ENCODE measurements around the gene METTL8.
A peak's percentile ranks its signal among the peaks of the same experiment; 100 is the strongest.
"Not testable (repeated sequence)": the region's sequence is repeated elsewhere in the genome, so short reads cannot be mapped to it uniquely, and the experiment has no call there.

Gene METTL8

DNA sequence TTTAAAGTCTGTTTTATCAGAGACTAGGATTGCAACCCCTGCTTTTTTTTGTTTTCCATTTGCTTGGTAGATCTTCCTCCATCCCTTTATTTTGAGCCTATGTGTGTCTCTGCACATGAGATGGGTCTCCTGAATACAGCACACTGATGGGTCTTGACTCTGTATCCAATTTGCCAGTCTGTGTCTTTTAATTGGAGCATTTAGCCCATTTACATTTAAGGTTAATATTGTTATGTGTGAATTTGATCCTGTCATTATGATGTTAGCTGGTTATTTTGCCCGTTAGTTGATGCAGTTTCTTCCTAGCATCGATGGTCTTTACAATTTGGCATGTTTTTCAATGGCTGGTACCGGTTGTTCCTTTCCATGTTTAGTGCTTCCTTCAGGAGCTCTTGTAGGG lies 80.0 kb downstream of the METTL8 start:
- H3K27me3 Mint-ChIP-seq, H3K4me3 Mint-ChIP-seq, H3K9me3 Mint-ChIP-seq, H3K4me1 Mint-ChIP-seq, H3K27ac Mint-ChIP-seq, ATAC-seq: not testable (repeated sequence)
- peaks cover 50% of the 10 kb centered on the region for H3K36me3 Mint-ChIP-seq

GRCh38 chr2:171348056-171348455 lies 85.7 kb downstream of the METTL8 start:
- Mint-ChIP-seq H3K36me3 (peaks cover 9% of the 10 kb centered on the region), H3K27ac (peak overlapping the region; percentile 89), H3K9me3 (peaks cover 1% of the 10 kb centered on the region), H3K4me1 (peaks cover 35% of the 10 kb centered on the region), H3K4me3 (no peak overlapping the region), H3K27me3 (no peaks in the 10 kb centered on the region)
- ATAC-seq, result no peak

GRCh38 chr2:171347591-171348032 lies 86.2 kb downstream of the METTL8 start:
- no peaks in the 10 kb centered on the region for H3K27me3 Mint-ChIP-seq
- ATAC-seq, result peak; percentile 68
- H3K36me3 Mint-ChIP-seq, result peaks cover 7% of the 10 kb centered on the region
- H3K4me3 Mint-ChIP-seq, result no peak overlapping the region
- peak overlapping the region; percentile 89 for H3K27ac Mint-ChIP-seq
- peaks cover 38% of the 10 kb centered on the region for H3K4me1 Mint-ChIP-seq
- H3K9me3 Mint-ChIP-seq, result no peaks in the 10 kb centered on the region

- H3K9me3 Mint-ChIP-seq, result no peaks in the 10 kb centered on the region
- H3K4me1 Mint-ChIP-seq, result peaks cover 45% of the 10 kb centered on the region
- peak; percentile 53 for ATAC-seq
- H3K27me3 Mint-ChIP-seq, result no peaks in the 10 kb centered on the region
- H3K27ac Mint-ChIP-seq, result peak overlapping the region; percentile 89
- peak overlapping the region; percentile 12 for H3K4me3 Mint-ChIP-seq
- peaks cover 3% of the 10 kb centered on the region for H3K36me3 Mint-ChIP-seq
Observed at GRCh38 chr2:171346723-171347557, 86.8 kb downstream of the METTL8 start.

DNA sequence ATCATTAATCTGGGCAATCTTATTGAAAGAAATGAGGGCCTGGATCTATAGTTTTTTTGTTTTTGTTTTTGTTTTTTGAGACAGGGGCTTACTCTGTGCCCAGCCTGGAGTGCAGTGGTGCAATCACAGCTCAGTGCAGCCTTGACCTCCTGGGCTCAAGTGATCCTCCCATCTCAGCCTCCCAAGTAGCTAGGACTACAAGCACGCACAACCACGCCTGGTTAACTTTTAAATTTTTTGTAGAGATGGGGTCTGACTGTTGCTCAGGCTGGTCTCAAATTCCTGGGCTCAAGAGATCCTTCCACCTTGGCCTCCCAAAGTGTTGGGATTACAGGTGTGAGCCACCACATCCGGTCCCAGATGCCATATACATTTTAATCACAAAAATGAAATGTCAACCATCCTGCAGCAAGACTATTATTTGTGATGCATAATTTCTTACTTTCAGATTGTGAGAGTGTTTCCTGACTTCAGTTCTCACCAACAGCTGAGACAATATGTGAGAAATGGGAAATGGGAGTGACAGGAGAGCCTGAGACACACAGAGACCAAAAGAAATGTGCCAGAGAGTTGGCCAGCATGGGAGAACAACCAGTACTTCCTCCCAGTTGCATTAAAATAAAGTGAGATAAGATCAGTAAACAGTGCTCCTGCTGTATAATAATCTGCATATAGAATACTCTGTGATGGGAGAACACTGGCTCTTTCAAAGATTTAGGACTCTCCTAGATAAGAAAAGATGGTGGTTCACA lies 87.6 kb downstream of the METTL8 start:
- Mint-ChIP-seq H3K4me1 (peaks cover 53% of the 10 kb centered on the region), H3K27me3 (no peaks in the 10 kb centered on the region), H3K36me3 (no peaks in the 10 kb centered on the region), H3K27ac (peak overlapping the region; percentile 89), H3K4me3 (no peak overlapping the region), H3K9me3 (no peaks in the 10 kb centered on the region)
- ATAC-seq, result no peak

DNA sequence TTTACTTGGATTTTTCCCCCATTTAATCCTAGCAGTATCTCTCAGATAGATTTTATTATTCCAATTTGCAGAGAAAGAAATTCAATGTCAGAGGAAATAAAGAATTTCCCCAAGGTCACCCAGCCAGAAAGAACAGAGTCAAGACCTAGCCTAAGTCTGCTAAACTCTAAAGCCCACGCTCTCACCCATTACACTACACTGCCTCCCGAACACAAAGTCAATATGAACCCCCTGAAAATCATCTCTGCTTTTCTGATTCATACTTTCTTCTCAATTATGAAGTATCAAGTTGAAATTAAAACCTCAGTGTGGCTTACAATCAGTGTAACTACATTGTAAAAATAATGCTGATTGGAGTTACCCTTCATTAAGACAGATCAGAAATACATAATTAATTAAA lies 89.6 kb downstream of the METTL8 start:
- Mint-ChIP-seq H3K4me1 (peaks cover 53% of the 10 kb centered on the region), H3K9me3 (no peaks in the 10 kb centered on the region), H3K27ac (peak overlapping the region; percentile 23), H3K36me3 (no peaks in the 10 kb centered on the region), H3K4me3 (no peak overlapping the region), H3K27me3 (no peaks in the 10 kb centered on the region)
- no peak for ATAC-seq

DNA sequence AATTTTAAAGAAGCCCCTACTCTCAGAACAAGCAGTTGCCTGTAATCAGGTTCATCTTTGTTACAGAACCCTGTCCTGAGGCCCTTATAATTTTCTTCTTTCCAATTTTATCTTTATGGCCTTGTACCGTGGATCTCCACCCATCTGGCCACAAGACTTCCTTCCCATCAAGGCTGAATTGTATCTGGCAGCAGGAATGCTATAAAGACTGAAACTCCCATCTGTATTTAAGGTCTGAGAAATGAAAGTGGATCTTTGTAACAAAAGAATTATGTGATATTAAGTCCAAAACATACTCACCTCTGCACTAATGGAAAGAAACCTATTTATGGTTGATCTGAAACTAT lies 91.8 kb downstream of the METTL8 start:
- no peaks in the 10 kb centered on the region for H3K27me3 Mint-ChIP-seq
- H3K4me1 Mint-ChIP-seq, result peaks cover 47% of the 10 kb centered on the region
- H3K36me3 Mint-ChIP-seq, result no peaks in the 10 kb centered on the region
- H3K4me3 Mint-ChIP-seq, result no peak overlapping the region
- peak overlapping the region; percentile 59 for H3K27ac Mint-ChIP-seq
- ATAC-seq, result no peak
- H3K9me3 Mint-ChIP-seq, result no peaks in the 10 kb centered on the region

GRCh38 chr2:171341394-171342066 lies 92.3 kb downstream of the METTL8 start:
- Mint-ChIP-seq H3K36me3 (no peaks in the 10 kb centered on the region), H3K27me3 (no peaks in the 10 kb centered on the region), H3K9me3 (no peaks in the 10 kb centered on the region), H3K27ac (peak overlapping the region; percentile 59), H3K4me3 (no peak overlapping the region), H3K4me1 (peaks cover 47% of the 10 kb centered on the region)
- ATAC-seq, result no peak

DNA sequence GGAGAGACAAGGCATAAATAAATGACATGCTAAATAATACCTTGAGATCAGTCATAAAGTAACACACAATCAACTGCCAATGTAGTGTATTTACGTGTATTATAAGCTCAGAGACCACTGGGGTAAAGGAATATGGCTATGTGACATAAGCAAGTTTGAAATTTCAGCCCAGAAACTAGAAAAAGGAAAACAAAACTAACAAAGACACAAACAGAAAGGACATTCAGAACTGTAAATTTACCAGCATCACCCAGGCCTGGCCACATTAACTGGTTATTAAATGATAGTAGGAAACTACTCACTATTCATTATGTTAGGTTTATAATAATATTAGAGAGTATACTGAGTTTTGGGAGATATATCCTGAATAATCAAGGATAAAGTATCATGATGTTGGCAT lies 98.8 kb downstream of the METTL8 start:
- H3K27me3 Mint-ChIP-seq, result no peaks in the 10 kb centered on the region
- H3K36me3 Mint-ChIP-seq, result peaks cover 14% of the 10 kb centered on the region
- ATAC-seq, result no peak
- peaks cover 51% of the 10 kb centered on the region for H3K4me1 Mint-ChIP-seq
- no peak overlapping the region for H3K4me3 Mint-ChIP-seq
- peak overlapping the region; percentile 74 for H3K27ac Mint-ChIP-seq
- no peaks in the 10 kb centered on the region for H3K9me3 Mint-ChIP-seq

DNA sequence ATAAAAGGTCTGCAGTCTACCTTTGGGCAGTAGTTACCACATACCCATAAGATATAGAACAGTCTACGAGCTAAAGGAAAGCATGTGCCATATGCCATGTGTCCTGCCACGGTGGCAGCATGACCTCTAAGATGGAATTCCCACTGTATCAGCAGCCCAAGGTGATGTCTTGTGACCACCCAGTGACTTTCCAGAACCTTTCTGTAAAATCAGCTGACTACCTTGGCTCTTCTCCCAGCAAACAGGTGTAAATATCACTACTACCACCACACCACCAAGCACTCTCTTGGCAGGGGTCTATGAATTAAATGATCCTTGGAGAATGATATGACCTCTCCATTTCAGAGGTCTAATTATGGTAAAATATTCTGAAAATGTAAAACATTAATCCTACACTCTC lies 99.6 kb downstream of the METTL8 start:
- H3K9me3 Mint-ChIP-seq, result no peaks in the 10 kb centered on the region
- peaks cover 14% of the 10 kb centered on the region for H3K36me3 Mint-ChIP-seq
- no peak for ATAC-seq
- peaks cover 57% of the 10 kb centered on the region for H3K4me1 Mint-ChIP-seq
- peak overlapping the region; percentile 74 for H3K27ac Mint-ChIP-seq
- H3K27me3 Mint-ChIP-seq, result no peaks in the 10 kb centered on the region
- H3K4me3 Mint-ChIP-seq, result no peak overlapping the region

- ATAC-seq, result peak; percentile 84
- peak overlapping the region; percentile 69 for H3K4me3 Mint-ChIP-seq
- peaks cover 66% of the 10 kb centered on the region for H3K4me1 Mint-ChIP-seq
- peak overlapping the region; percentile 93 for H3K27ac Mint-ChIP-seq
- peaks cover 30% of the 10 kb centered on the region for H3K36me3 Mint-ChIP-seq
- no peaks in the 10 kb centered on the region for H3K9me3 Mint-ChIP-seq
- no peaks in the 10 kb centered on the region for H3K27me3 Mint-ChIP-seq
Observed at GRCh38 chr2:171330155-171330956, 103.4 kb downstream of the METTL8 start.

DNA sequence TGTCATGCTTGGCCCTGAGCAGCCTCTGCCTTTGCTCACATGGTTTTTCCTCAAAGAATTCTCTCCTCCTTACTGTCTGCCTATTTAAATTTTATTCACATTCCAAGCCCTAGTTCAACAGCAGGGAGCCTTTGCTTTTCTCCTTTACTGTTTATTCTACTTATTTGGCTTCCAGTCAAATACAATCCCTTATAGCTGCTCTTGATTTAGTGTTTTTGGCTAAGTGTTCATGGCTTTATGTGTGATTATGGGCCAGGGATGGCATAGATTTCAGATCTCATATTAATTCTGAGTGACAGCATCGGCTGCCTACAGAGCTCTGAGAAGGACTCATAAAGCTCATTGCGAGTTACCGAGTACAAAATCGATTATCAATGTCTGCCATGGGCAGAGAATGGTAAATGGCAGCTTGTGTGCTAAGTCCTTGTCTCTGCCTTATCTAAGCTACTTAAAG lies 106.7 kb downstream of the METTL8 start:
- ATAC-seq, result no peak
- Mint-ChIP-seq H3K4me1 (peaks cover 75% of the 10 kb centered on the region), H3K36me3 (peaks cover 31% of the 10 kb centered on the region), H3K9me3 (no peaks in the 10 kb centered on the region), H3K27me3 (no peaks in the 10 kb centered on the region), H3K4me3 (peak overlapping the region; percentile 79), H3K27ac (peak overlapping the region; percentile 93)

- Mint-ChIP-seq H3K27me3 (no peaks in the 10 kb centered on the region), H3K27ac (peak overlapping the region; percentile 93), H3K4me3 (peak overlapping the region; percentile 79), H3K4me1 (peaks cover 77% of the 10 kb centered on the region), H3K9me3 (no peaks in the 10 kb centered on the region), H3K36me3 (peaks cover 32% of the 10 kb centered on the region)
- ATAC-seq, result peak; percentile 74
Observed at GRCh38 chr2:171325886-171326585, 107.8 kb downstream of the METTL8 start.

DNA sequence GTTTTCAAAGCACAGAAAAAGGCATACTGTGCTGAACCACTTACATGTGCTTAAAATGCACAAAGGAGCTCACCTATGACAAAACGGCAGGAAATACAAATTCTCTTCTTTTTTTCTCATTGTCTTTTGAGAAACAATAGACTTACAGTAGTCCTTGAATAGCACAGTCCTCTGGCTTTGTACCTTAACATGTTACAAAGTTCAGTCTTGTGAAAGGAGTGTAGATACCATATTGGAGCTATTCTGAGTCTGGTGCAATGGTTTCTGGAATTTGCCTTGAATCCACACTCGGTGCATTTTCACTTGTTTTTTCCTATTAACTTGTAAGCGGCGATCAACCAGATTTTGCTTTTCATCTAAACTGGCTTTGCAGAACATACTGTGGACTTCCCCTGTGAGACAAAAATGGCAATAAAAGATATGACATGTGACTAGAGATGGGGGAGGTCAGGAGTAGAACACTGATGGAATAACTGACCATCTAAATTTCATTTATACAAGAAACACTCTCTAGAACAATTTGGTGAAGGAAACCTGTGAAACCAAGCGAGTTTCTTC lies 109.7 kb downstream of the METTL8 start:
- no peaks in the 10 kb centered on the region for H3K27me3 Mint-ChIP-seq

More for the DNA sequence above, 109.7 kb downstream of the METTL8 start:
- H3K27ac Mint-ChIP-seq, result peak overlapping the region; percentile 93
- peak overlapping the region; percentile 79 for H3K4me3 Mint-ChIP-seq
- H3K36me3 Mint-ChIP-seq, result peaks cover 37% of the 10 kb centered on the region
- H3K4me1 Mint-ChIP-seq, result peaks cover 79% of the 10 kb centered on the region
- ATAC-seq, result peak; percentile 61
- H3K9me3 Mint-ChIP-seq, result no peaks in the 10 kb centered on the region

Measured in stimulated activated memory B cell treated with anti-CD40 and anti-IgM and Interleukin-4, amounts not matched to agents 10 μg/mL and 1 μg/mL and 100 μg/mL, for 72 hours (primary cell).